GM21381 (cell line): ENCODE results near the gene PURA.
A peak's percentile ranks its signal among the peaks of the same experiment; 100 is the strongest.

Source experiments
- ATAC-seq: cut with Tn5 transposase; IDR thresholded peaks from one replicate; pipeline ENCODE4 v1.9.1; 2021; ENCODE audit warnings: mild to moderate bottlenecking, moderate library complexity; ENCODE audit not compliant: unreplicated experiment

Gene PURA

GRCh38 chr5:140109759-140110645 lies 3.9 kb upstream of the PURA start:
- ATAC-seq, result no peak

- ATAC-seq, result no peak
Observed at GRCh38 chr5:140110646-140110957, 3.3 kb upstream of the PURA start.

GRCh38 chr5:140111011-140111858 lies 2.7 kb upstream of the PURA start:
- no peak for ATAC-seq

GRCh38 chr5:140111859-140112551 lies 1.9 kb upstream of the PURA start:
- no peak for ATAC-seq

- ATAC-seq, result no peak
Observed at GRCh38 chr5:140112685-140113179, 1.2 kb upstream of the PURA start.

GRCh38 chr5:140113180-140113698 lies 670 bp upstream of the PURA start:
- peak; percentile 1 for ATAC-seq

- ATAC-seq, result peak; percentile 34
Observed at GRCh38 chr5:140114341-140115185, 654 bp downstream of the PURA start.

- no peak for ATAC-seq
Observed at GRCh38 chr5:140115186-140115500, 1.2 kb downstream of the PURA start.

- no peak for ATAC-seq
Observed at GRCh38 chr5:140116716-140117115, 2.8 kb downstream of the PURA start.

GRCh38 chr5:140117523-140117922 lies 3.6 kb downstream of the PURA start:
- no peak for ATAC-seq

GRCh38 chr5:140118302-140118936 lies 4.5 kb downstream of the PURA start:
- no peak for ATAC-seq

- ATAC-seq, result no peak
Observed at GRCh38 chr5:140125637-140126036, 11.7 kb downstream of the PURA start, which contains the start of gene IGIP. Gene IGIP (plus strand): TSS chr5:140125937. CDS start chr5:140128477, 2,540 bp downstream.

- ATAC-seq, result no peak
Observed at GRCh38 chr5:140126315-140127012, 12.6 kb downstream of the PURA start.

- ATAC-seq, result no peak
Observed at GRCh38 chr5:140128376-140128775, 14.5 kb downstream of the PURA start.

- no peak for ATAC-seq
Observed at GRCh38 chr5:140130949-140131733, 17.2 kb downstream of the PURA start.

- ATAC-seq, result no peak
Observed at GRCh38 chr5:140131967-140132409, 18.1 kb downstream of the PURA start.

- no peak for ATAC-seq
Observed at GRCh38 chr5:140133514-140134167, 19.7 kb downstream of the PURA start.
